Vagina (tissue), 2 donors: ENCODE measurements around the gene NTSR1. TPM values are rescaled to one million over a fixed set of nuclear protein-coding genes. Genes with fewer than 3 reads are reported as not detected.

Experiments
- DNase-seq, 2 donors: peaks; one replicate each; pipeline ENCODE4 v3.0.0-alpha.2; 2017; ENCODE audit errors: extremely low spot score in 2 of 2
- H3K27ac ChIP-seq: fragments of 200-600 bp; sonication (generic); one replicate; pipeline ENCODE4 v1.5.1; 2019
- H3K27me3 ChIP-seq: fragments of 200-600 bp; sonication (generic); one replicate; pipeline ENCODE4 v1.5.1; 2019
- H3K36me3 ChIP-seq, 2 donors: fragments of 200-600 bp; sonication (generic); one replicate each; pipeline ENCODE4 v1.5.1; 2017 to 2019
- H3K4me1 ChIP-seq: fragments of 200-600 bp; sonication (generic); one replicate; pipeline ENCODE4 v1.5.1; 2019
- H3K4me3 ChIP-seq, 2 donors: fragments of 200-600 bp; sonication (generic); 1 replicate in 1 of 2; 2 replicates in 1 of 2; pipeline ENCODE4 v1.5.1; 2016 to 2019
- H3K9me3 ChIP-seq: fragments of 200-600 bp; sonication (generic); one replicate; pipeline ENCODE4 v1.5.1; 2019
- CTCF ChIP-seq, 3 experiments: fragments of 450-650 bp in 2 of 3; fragments of 200-600 bp in 1 of 3; sonication (generic) in 1 of 3; IDR thresholded peaks; one replicate each; pipeline ENCODE4 v1.5.1; 2017 to 2019; ENCODE audit warnings: antibody characterized with exemption in 3 of 3, mild to moderate bottlenecking in 2 of 3, moderate library complexity in 2 of 3
- POLR2A ChIP-seq, 2 donors: fragments of 450-650 bp; IDR thresholded peaks; one replicate each; pipeline ENCODE4 v1.6.1; 2017; ENCODE audit warnings: antibody characterized with exemption in 2 of 2, mild to moderate bottlenecking in 2 of 2, moderate library complexity in 2 of 2
- POLR2AphosphoS5 ChIP-seq, 2 donors: sonication (generic); formaldehyde crosslinking; IDR thresholded peaks; one replicate each; pipeline ENCODE4 v1.9.0; 2017; ENCODE audit warnings: antibody characterized with exemption in 2 of 2, mild to moderate bottlenecking in 2 of 2, low read depth in 1 of 2; ENCODE audit not compliant: insufficient read depth in 1 of 2
- intact Hi-C: fragments of 100-400 bp; cut with DNase I; formaldehyde crosslinking; loops from one replicate; pipeline ENCODE4 v1.15.1; 2023
- total RNA-seq: library from RNA; depleted of rRNA; stranded (reverse); fragments of >200 nt; gene quantifications from one replicate; pipeline ENCODE4 v1.2.3, GENCODE V29; 2016

Gene NTSR1
- total RNA-seq, 1 donor from 2014 or later = 0.49 TPM

DNA sequence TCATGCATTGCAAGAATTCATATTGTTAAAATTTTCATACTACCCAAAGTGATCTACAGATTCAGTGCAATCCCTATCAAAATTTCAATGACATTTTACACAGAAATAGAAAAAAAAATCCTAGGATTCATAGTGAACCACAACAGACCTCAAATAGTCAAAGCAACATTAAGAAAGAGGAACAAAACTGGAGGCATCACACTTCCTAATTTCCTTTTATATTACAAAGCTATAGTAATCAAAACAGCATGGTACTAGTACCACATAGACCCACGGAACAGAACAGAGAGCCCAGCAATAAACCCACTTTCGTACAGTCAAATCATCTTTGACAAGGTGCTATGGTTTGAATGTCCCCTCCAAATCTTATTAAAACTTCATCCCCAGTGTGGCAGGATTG, 39.7 kb downstream of the NTSR1 start:
- no peaks in the 10 kb centered on the region for H3K4me1 ChIP-seq
- no peaks in the 10 kb centered on the region for H3K36me3 ChIP-seq
- no peak for TF ChIP-seq POLR2A (IDR thresholded peaks at IDR 0.05)
- no peak for TF ChIP-seq POLR2AphosphoS5 (IDR thresholded peaks at IDR 0.05; ENCODE audit: insufficient read depth in 1 of 2, low read depth in 1 of 2)
- TF ChIP-seq CTCF (IDR thresholded peaks at IDR 0.05) = no peak
- no peak for DNase-seq
- intact Hi-C loops = no loop called here
- no peak overlapping the region for H3K27ac ChIP-seq
- H3K4me3 ChIP-seq = no peak overlapping the region
- no peaks in the 10 kb centered on the region for H3K9me3 ChIP-seq
- H3K27me3 ChIP-seq = no peaks in the 10 kb centered on the region

GRCh38 chr20:62749851-62750445, 41.3 kb downstream of the NTSR1 start:
- Histone ChIP-seq H3K9me3 (no peaks in the 10 kb centered on the region), H3K27ac (no peak overlapping the region), H3K27me3 (no peaks in the 10 kb centered on the region), H3K36me3 (no peaks in the 10 kb centered on the region), H3K4me3 (no peak overlapping the region), H3K4me1 (no peaks in the 10 kb centered on the region)
- intact Hi-C loops = no loop called here
- no peak for TF ChIP-seq POLR2A (IDR thresholded peaks at IDR 0.05)
- no peak for TF ChIP-seq POLR2AphosphoS5 (IDR thresholded peaks at IDR 0.05; ENCODE audit: insufficient read depth in 1 of 2, low read depth in 1 of 2)
- no peak for TF ChIP-seq CTCF (IDR thresholded peaks at IDR 0.05)
- no peak for DNase-seq

DNA sequence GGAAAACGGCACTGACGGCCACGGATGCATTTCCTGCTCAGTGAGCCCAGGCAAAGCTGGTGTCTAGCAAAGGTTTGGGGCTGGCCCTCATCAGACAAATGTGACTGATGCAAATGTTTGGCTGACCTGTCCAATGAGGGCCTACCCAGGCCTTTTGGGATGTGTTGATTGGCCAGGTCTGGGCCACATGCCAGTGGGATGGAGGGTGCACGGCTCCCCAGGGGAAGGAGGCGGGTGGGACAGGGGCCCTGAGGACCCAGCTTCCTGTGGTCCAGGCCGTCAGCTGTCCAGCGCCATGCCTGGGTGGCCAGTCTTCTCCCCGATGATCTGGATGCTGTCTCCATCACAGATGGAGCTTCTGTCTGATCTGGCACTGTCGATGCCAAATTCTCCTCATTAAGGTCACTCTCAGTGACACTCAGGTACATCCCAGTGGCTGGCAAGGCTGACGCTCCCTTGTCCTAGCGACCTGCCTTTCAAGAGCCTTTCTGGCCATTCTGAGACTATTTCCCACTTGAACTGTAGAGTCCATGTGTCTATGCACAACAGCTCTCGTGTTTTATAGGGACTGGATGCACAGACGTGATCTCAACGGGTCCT, 43.0 kb downstream of the NTSR1 start:
- Histone ChIP-seq H3K27me3 (no peaks in the 10 kb centered on the region), H3K4me1 (no peaks in the 10 kb centered on the region), H3K4me3 (no peak overlapping the region), H3K36me3 (no peaks in the 10 kb centered on the region), H3K9me3 (no peaks in the 10 kb centered on the region), H3K27ac (no peak overlapping the region)
- TF ChIP-seq POLR2AphosphoS5 (IDR thresholded peaks at IDR 0.05; ENCODE audit: insufficient read depth in 1 of 2, low read depth in 1 of 2) (no peak), POLR2A (IDR thresholded peaks at IDR 0.05) (no peak), CTCF (IDR thresholded peaks at IDR 0.05) (no peak)
- no peak for DNase-seq
- intact Hi-C loops = no loop called here

- no peaks in the 10 kb centered on the region for H3K9me3 ChIP-seq
- H3K36me3 ChIP-seq = no peaks in the 10 kb centered on the region
- intact Hi-C loops = no loop called here
- DNase-seq = no peak
- no peaks in the 10 kb centered on the region for H3K4me1 ChIP-seq
- no peak overlapping the region for H3K4me3 ChIP-seq
- H3K27ac ChIP-seq = no peak overlapping the region
- H3K27me3 ChIP-seq = no peaks in the 10 kb centered on the region
- no peak for TF ChIP-seq POLR2A (IDR thresholded peaks at IDR 0.05)
Measured at GRCh38 chr20:62752181-62752670, 43.6 kb downstream of the NTSR1 start.

DNA sequence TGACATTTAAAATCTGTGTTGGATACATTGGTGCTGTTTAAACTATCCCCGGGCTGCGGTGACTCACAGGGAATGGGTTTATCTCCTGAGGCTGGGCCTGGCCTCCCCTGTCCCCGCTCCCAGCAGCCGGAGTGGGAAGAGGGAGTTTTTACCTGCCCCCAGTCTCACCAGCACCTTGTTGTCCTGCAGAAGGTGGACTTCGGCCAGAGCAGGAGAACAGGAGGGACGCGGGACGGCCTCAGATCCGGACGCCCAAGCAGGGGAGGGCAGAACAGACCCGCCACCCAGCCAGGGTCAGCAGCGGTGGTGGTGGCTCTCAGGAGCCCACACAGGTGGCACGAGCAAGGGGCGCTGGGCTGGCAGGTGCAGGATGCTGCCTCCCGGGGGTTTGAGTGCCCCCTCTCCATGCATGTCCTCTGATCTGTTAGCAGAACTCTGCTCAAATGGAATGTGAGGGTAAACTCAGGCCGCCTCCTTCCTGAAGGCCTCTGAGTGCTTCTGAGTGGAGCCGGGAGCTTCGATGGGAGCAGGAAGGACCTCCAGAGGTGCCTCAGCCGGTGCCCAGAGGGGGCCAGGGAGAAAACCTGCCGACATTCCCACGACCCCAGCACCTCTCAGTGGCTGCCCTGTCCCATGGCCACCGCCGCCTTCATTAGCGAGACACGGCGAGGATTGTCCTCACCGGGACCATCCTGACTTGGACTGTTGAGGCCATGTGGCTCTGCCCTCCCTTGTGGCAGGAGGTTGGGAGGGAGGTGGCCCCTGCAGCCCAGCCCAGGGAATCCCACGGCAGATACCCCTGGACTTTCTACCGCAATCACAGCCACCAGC, 44.2 kb downstream of the NTSR1 start:
- H3K36me3 ChIP-seq = no peaks in the 10 kb centered on the region
- DNase-seq = no peak

More for the DNA sequence above, 44.2 kb downstream of the NTSR1 start:
- Histone ChIP-seq H3K27ac (no peak overlapping the region), H3K4me1 (no peaks in the 10 kb centered on the region), H3K4me3 (no peak overlapping the region), H3K9me3 (no peaks in the 10 kb centered on the region), H3K27me3 (no peaks in the 10 kb centered on the region)
- intact Hi-C loops = no loop called here
- no peak for TF ChIP-seq CTCF (IDR thresholded peaks at IDR 0.05)
- no peak for TF ChIP-seq POLR2AphosphoS5 (IDR thresholded peaks at IDR 0.05; ENCODE audit: insufficient read depth in 1 of 2, low read depth in 1 of 2)
